MCF 10A (cell line): Measurements from ENCODE around the gene OR8D4. TPM values are rescaled to one million over a fixed set of nuclear protein-coding genes. Genes with fewer than 3 reads are reported as not detected.

Source experiments
- BruUV-seq: library from RNA; stranded (reverse); fragments of 400-500 nt; replicated peaks from 2 replicates; lab custom pipeline; 2021; lab: Mats Ljungman, UMichigan
- CTCF ChIA-PET: fragments of 300-600 bp; sonication (Branson Sonifier 250); formaldehyde crosslinking; extraction: SDS; loops from one replicate; lab custom pipeline; 2021; ENCODE audit warnings: antibody characterized with exemption, inconsistent platforms; lab: Yijun Ruan, JAX
- POLR2A ChIA-PET: fragments of 300-600, 350-650 bp; sonication (Branson Sonifier 250); formaldehyde crosslinking; extraction: SDS; loops from one replicate; lab custom pipeline; 2020; ENCODE audit warnings: antibody characterized with exemption, inconsistent platforms; lab: Yijun Ruan, JAX
- DNase-seq: peaks from one replicate; pipeline ENCODE4 v3.0.0-alpha.2; 2018; ENCODE audit not compliant: unreplicated experiment
- H3K27ac Mint-ChIP-seq: one replicate; pipeline ENCODE4 v1.8.0; 2022; ENCODE audit warnings: mild to moderate bottlenecking, low read depth, mixed read lengths; ENCODE audit not compliant: unreplicated experiment
- H3K27me3 Mint-ChIP-seq: one replicate; pipeline ENCODE4 v1.8.0; 2022; ENCODE audit warnings: mixed read lengths; ENCODE audit not compliant: insufficient read depth, unreplicated experiment
- H3K36me3 Mint-ChIP-seq: one replicate; pipeline ENCODE4 v1.8.0; 2022; ENCODE audit warnings: mild to moderate bottlenecking, moderate library complexity, mixed read lengths; ENCODE audit not compliant: insufficient read depth, unreplicated experiment
- H3K4me1 Mint-ChIP-seq: one replicate; pipeline ENCODE4 v1.8.0; 2022; ENCODE audit warnings: mixed read lengths; ENCODE audit not compliant: insufficient read depth, unreplicated experiment
- H3K4me3 Mint-ChIP-seq: one replicate; pipeline ENCODE4 v1.8.0; 2022; ENCODE audit warnings: mild to moderate bottlenecking, moderate library complexity, mixed read lengths; ENCODE audit not compliant: unreplicated experiment
- H3K9me3 Mint-ChIP-seq: one replicate; pipeline ENCODE4 v1.8.0; 2022; ENCODE audit warnings: mixed read lengths; ENCODE audit not compliant: unreplicated experiment
- intact Hi-C: fragments of 100-400 bp; cut with micrococcal nuclease; formaldehyde crosslinking; loops from 2 replicates; pipeline ENCODE4 v1.14.1; 2022
- total RNA-seq: library from RNA; stranded (reverse); gene quantifications from 2 replicates; pipeline ENCODE4 v1.2.3, GENCODE V29; 2022
- TF ChIP-seq, protein P1 (sequence below): fragments of 200-600 bp; IDR thresholded peaks from one replicate; pipeline ENCODE4 v1.8.0; 2022; ENCODE audit warnings: antibody characterized with exemption, mild to moderate bottlenecking; ENCODE audit not compliant: unreplicated experiment

Gene OR8D4
- total RNA-seq, 1 experiment from 2014 or later = not detected

- Mint-ChIP-seq H3K36me3 (no peaks in the 10 kb centered on the region), H3K9me3 (no peaks in the 10 kb centered on the region), H3K27ac (no peak overlapping the region), H3K4me3 (no peak overlapping the region), H3K27me3 (no peaks in the 10 kb centered on the region), H3K4me1 (no peaks in the 10 kb centered on the region)
- TF ChIP-seq, protein P1, sequence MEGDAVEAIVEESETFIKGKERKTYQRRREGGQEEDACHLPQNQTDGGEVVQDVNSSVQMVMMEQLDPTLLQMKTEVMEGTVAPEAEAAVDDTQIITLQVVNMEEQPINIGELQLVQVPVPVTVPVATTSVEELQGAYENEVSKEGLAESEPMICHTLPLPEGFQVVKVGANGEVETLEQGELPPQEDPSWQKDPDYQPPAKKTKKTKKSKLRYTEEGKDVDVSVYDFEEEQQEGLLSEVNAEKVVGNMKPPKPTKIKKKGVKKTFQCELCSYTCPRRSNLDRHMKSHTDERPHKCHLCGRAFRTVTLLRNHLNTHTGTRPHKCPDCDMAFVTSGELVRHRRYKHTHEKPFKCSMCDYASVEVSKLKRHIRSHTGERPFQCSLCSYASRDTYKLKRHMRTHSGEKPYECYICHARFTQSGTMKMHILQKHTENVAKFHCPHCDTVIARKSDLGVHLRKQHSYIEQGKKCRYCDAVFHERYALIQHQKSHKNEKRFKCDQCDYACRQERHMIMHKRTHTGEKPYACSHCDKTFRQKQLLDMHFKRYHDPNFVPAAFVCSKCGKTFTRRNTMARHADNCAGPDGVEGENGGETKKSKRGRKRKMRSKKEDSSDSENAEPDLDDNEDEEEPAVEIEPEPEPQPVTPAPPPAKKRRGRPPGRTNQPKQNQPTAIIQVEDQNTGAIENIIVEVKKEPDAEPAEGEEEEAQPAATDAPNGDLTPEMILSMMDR = no peak
- BruUV-seq = no TSS peak
- POLR2A ChIA-PET = interaction anchor here (1.1 kb wide), 1 partner anchor 150 kb away, joined by 4 read pairs; the partner anchor contains the start of gene ZNF202
- no peak for DNase-seq
- intact Hi-C loops = no loop called here
- CTCF ChIA-PET = no interaction called here
These were observed 9.9 kb upstream of the OR8D4 start for GRCh38 chr11:123892031-123892430.

DNA sequence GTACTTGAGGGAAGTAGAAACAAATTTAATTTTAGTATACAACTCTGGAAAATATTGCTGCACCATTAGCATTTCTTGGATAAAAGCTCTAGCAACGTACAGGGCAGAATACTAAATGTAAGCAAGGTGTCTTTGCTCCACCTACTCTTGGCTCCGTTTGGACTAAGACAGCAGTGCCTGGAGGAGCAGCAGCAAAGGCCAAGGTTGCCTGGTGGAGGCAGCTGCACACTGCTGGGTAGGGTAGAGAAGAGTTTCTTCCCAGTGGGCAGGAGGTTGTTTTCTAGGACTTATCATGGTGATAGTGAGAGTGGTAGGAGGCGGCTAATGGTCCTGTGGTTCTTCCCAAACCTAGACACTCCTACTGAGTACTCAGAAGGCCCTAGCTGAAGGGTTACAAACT is 2.2 kb upstream of the OR8D4 start:
- no TSS peak for BruUV-seq
- H3K9me3 Mint-ChIP-seq = no peaks in the 10 kb centered on the region
- TF ChIP-seq, protein P1 = no peak
- no peak overlapping the region for H3K4me3 Mint-ChIP-seq
- no peaks in the 10 kb centered on the region for H3K27me3 Mint-ChIP-seq
- H3K4me1 Mint-ChIP-seq = no peaks in the 10 kb centered on the region
- H3K27ac Mint-ChIP-seq = no peak overlapping the region
- H3K36me3 Mint-ChIP-seq = no peaks in the 10 kb centered on the region
- ChIA-PET POLR2A (no interaction called here), CTCF (interaction anchor here (0.6 kb wide), 1 partner anchor 322 kb away, joined by 3 read pairs; no protein-coding TSS in a partner anchor)
- intact Hi-C loops = no loop called here
- DNase-seq = no peak

DNA sequence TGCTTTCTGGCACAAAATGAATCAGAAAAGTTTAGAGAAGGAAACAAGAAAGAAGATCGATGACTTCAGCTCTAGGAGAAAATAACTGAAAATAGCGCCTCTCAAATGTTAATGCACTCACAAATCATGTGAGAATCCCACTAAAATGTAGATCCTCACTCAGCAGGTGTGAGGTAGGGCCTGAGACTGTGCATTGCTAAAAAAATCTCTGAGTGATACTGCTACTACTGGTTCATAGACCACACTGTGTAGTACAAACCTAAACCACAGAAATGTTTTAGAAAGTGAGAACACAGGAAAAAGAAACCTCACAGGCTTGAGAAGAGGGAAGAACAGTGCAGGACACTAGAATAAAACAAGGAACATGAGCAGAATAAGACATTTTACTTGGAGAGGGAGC is 2.0 kb downstream of the OR8D4 start:
- BruUV-seq = no TSS peak
- TF ChIP-seq, protein P1 = no peak
- no peaks in the 10 kb centered on the region for H3K9me3 Mint-ChIP-seq
- H3K27me3 Mint-ChIP-seq = no peaks in the 10 kb centered on the region
- H3K27ac Mint-ChIP-seq = no peak overlapping the region
- ChIA-PET CTCF (no interaction called here), POLR2A (no interaction called here)
- no peak overlapping the region for H3K4me3 Mint-ChIP-seq
- no peaks in the 10 kb centered on the region for H3K36me3 Mint-ChIP-seq
- intact Hi-C loops = no loop called here
- no peak for DNase-seq
- no peaks in the 10 kb centered on the region for H3K4me1 Mint-ChIP-seq

DNA sequence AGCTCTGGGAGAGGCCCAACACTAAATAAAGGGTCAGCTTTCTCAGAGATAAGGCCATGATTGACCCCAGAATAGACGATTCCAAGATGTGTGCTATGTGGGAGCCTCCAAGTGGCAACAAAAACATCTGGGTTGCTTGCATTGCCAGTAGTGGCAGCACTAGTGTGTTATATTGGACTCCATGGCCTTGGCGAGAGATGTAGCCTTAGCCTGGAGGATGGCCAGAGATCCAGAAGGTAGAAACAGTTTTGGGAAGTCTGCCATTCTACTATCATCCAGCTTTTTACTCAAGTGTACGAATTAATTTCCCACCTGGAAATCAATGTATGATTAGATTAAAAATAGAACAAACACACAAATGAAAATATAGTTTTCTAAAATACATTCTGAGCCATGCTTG is 3.0 kb downstream of the OR8D4 start:
- POLR2A ChIA-PET = no interaction called here
- no peak overlapping the region for H3K27ac Mint-ChIP-seq
- H3K27me3 Mint-ChIP-seq = no peaks in the 10 kb centered on the region
- H3K36me3 Mint-ChIP-seq = no peaks in the 10 kb centered on the region
- H3K9me3 Mint-ChIP-seq = no peaks in the 10 kb centered on the region
- DNase-seq = no peak
- TF ChIP-seq, protein P1 = no peak
- BruUV-seq = no TSS peak
- intact Hi-C loops = no loop called here
- H3K4me3 Mint-ChIP-seq = no peak overlapping the region
- CTCF ChIA-PET = no interaction called here
- H3K4me1 Mint-ChIP-seq = no peaks in the 10 kb centered on the region
